Thyroid gland (tissue), 4 donors: ENCODE measurements around the gene CRTAP. TPM values are rescaled to one million over a fixed set of nuclear protein-coding genes. Genes with fewer than 3 reads are reported as not detected.
"Not testable (repeated sequence)": the region's sequence is repeated elsewhere in the genome, so short reads cannot be mapped to it uniquely, and the experiment has no call there.

Experiments used
- DNase-seq, 2 donors: peaks; one replicate each; pipeline ENCODE4 v3.0.0-alpha.2; 2019
- H3K27ac ChIP-seq, 3 donors: fragments of 200-600 bp; sonication (generic); 1 replicate in 2 of 3; 2 replicates in 1 of 3; pipeline ENCODE4 v1.5.1; 2016 to 2019; ENCODE audit warnings: mild to moderate bottlenecking in 1 of 3, moderate library complexity in 1 of 3
- H3K27me3 ChIP-seq: fragments of 200-600 bp; sonication (generic); one replicate; pipeline ENCODE4 v1.5.1; 2019
- H3K36me3 ChIP-seq, 2 donors: fragments of 200-600 bp; sonication (generic); one replicate each; pipeline ENCODE4 v1.5.1; 2016 to 2019
- H3K4me1 ChIP-seq, 2 donors: fragments of 200-600 bp; sonication (generic); one replicate each; pipeline ENCODE4 v1.5.1; 2017 to 2019
- H3K4me3 ChIP-seq, 3 donors: fragments of 200-600 bp; sonication (generic); replicated peaks in 1 of 3; 1 replicate in 2 of 3; 2 replicates in 1 of 3; pipeline ENCODE4 v1.5.1; 2016; ENCODE audit warnings: mild to moderate bottlenecking in 1 of 3
- H3K9me3 ChIP-seq: fragments of 200-600 bp; sonication (generic); one replicate; pipeline ENCODE4 v1.5.1; 2017
- CTCF ChIP-seq, 6 experiments: fragments of 200-600 bp in 3 of 6; fragments of 450-650 bp in 3 of 6; sonication (generic) in 3 of 6; IDR thresholded peaks; one replicate each; pipeline ENCODE4 v1.5.1; 2016 to 2019; ENCODE audit warnings: antibody characterized with exemption in 6 of 6, mild to moderate bottlenecking in 2 of 6, inconsistent platforms in 1 of 6, moderate library complexity in 1 of 6
- POLR2A ChIP-seq, 2 donors: fragments of 450-650 bp; IDR thresholded peaks; one replicate each; pipeline ENCODE4 v1.6.1; 2017; ENCODE audit warnings: antibody characterized with exemption in 2 of 2, mild to moderate bottlenecking in 2 of 2, moderate library complexity in 1 of 2
- WGBS, 2 donors: methylation state at CpG; one replicate each; pipeline ENCODE4 v1.1.5; 2017; 5-methylcytosine and 5-hydroxymethylcytosine counted together
- intact Hi-C: fragments of 100-400 bp; cut with DNase I; formaldehyde crosslinking; loops from one replicate; pipeline ENCODE4 v1.15.1; 2023
- total RNA-seq, 4 donors: library from RNA; depleted of rRNA; stranded (reverse); fragments of >200 nt; gene quantifications; one replicate each; pipeline ENCODE4 v1.2.3, GENCODE V29; 2016

The CRTAP gene
- total RNA-seq, 4 donors from 2014 or later, result 241 to 504 (median 300) TPM

- DNase-seq, result no peak
- no peaks in the 10 kb centered on the region for H3K27me3 ChIP-seq
- intact Hi-C loops, result no loop called here
- TF ChIP-seq CTCF (IDR thresholded peaks at IDR 0.05), result no peak
- TF ChIP-seq POLR2A (IDR thresholded peaks at IDR 0.05), result no peak
- no peak overlapping the region for H3K4me3 ChIP-seq
- no peak overlapping the region for H3K27ac ChIP-seq
- H3K36me3 ChIP-seq, result no peaks in the 10 kb centered on the region
- H3K4me1 ChIP-seq, result peaks cover 0 to 7% of the 10 kb centered on the region in 2 donors
- 90 to 91% methylated on average over 3 of the region's 3 CpGs for whole genome bisulfite sequencing, 2 donors
- H3K9me3 ChIP-seq, result no peaks in the 10 kb centered on the region
Measured at GRCh38 chr3:33103480-33103879, 10.3 kb upstream of the CRTAP start.

- H3K9me3 ChIP-seq, result no peaks in the 10 kb centered on the region
- H3K4me3 ChIP-seq, result no peak overlapping the region
- no peaks in the 10 kb centered on the region for H3K4me1 ChIP-seq
- WGBS, 2 donors, result 93% methylated on average over 3 of the region's 3 CpGs
- no peaks in the 10 kb centered on the region for H3K27me3 ChIP-seq
- DNase-seq, result no peak
- intact Hi-C loops, result no loop called here
- no peak overlapping the region for H3K27ac ChIP-seq
- TF ChIP-seq POLR2A (IDR thresholded peaks at IDR 0.05) (no peak), CTCF (IDR thresholded peaks at IDR 0.05) (no peak)
- no peaks in the 10 kb centered on the region for H3K36me3 ChIP-seq
Measured at GRCh38 chr3:33104803-33105202, 9.0 kb upstream of the CRTAP start.

- Histone ChIP-seq H3K27me3 (no peaks in the 10 kb centered on the region), H3K9me3 (no peaks in the 10 kb centered on the region), H3K4me3 (no peak overlapping the region), H3K4me1 (no peaks in the 10 kb centered on the region), H3K36me3 (no peaks in the 10 kb centered on the region), H3K27ac (no peak overlapping the region)
- TF ChIP-seq POLR2A (IDR thresholded peaks at IDR 0.05) (no peak), CTCF (IDR thresholded peaks at IDR 0.05) (no peak)
- 61 to 69% methylated on average over 3 of the region's 3 CpGs for whole genome bisulfite sequencing, 2 donors
- intact Hi-C loops, result no loop called here
- DNase-seq, result no peak
Measured at GRCh38 chr3:33105341-33105948, 8.4 kb upstream of the CRTAP start.

- H3K36me3 ChIP-seq, result not testable (repeated sequence)
- 84 to 91% methylated on average over 2 of the region's 2 CpGs for whole genome bisulfite sequencing, 2 donors
Measured at GRCh38 chr3:33106854-33107253, 7.0 kb upstream of the CRTAP start.

GRCh38 chr3:33111581-33111980, 2.2 kb upstream of the CRTAP start:
- TF ChIP-seq CTCF (IDR thresholded peaks at IDR 0.05) (no peak), POLR2A (IDR thresholded peaks at IDR 0.05) (no peak)
- 90 to 96% methylated on average over 8 of the region's 8 CpGs for WGBS, 2 donors
- H3K27me3 ChIP-seq, result no peaks in the 10 kb centered on the region
- no peak for DNase-seq
- no peak overlapping the region for H3K27ac ChIP-seq
- intact Hi-C loops, result no loop called here
- no peak overlapping the region for H3K4me3 ChIP-seq
- no peaks in the 10 kb centered on the region for H3K36me3 ChIP-seq
- no peaks in the 10 kb centered on the region for H3K9me3 ChIP-seq
- peaks cover 13 to 19% of the 10 kb centered on the region in 2 donors for H3K4me1 ChIP-seq

More at GRCh38 chr3:33106854-33107253, 7.0 kb upstream of the CRTAP start:
- H3K9me3 ChIP-seq, H3K27ac ChIP-seq, H3K4me1 ChIP-seq, H3K4me3 ChIP-seq, H3K27me3 ChIP-seq, intact Hi-C loops, DNase-seq: not testable (repeated sequence)
